ENCODE results near the gene GPM6B. TPM values are rescaled to one million over a fixed set of nuclear protein-coding genes. Genes with fewer than 3 reads are reported as not detected.

The GPM6B gene
- total and polyA plus RNA-seq, 2 of the 4 experiments (the other 2 are of a cell fraction) = 4.2 to 5.9 TPM

DNA sequence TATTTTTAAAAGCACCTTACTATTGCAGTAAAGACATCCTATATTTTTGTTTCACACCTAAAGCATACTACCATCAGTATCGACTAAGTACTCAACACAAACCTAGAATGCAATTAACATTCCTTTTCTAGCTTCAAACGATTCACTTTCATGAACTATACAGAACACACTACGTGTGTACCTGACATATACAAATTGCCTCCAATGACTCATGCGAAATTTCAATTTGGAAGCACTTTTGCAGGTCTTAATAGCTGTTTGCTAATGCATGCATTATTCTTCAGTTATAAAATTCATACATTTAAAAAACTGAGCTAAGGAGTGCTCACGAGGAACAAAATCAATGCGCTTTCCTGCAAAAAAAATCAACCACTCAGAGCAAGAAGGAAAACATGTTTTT lies 19.7 kb upstream of the GPM6B start:
- H3K9ac ChIP-seq (ENCODE audit: low read depth, low read length) = no peak overlapping the region
- 60% methylated on average over 1 of the region's 6 CpGs; no CpG with 5 or more reads in 1 of the 2 experiments for WGBS, 2 experiments (ENCODE audit: extremely low coverage in 2 of 2, insufficient read length in 1 of 2)
- H3K4me2 ChIP-seq (ENCODE audit: low read depth, low read length) = no peak overlapping the region
- H2AFZ ChIP-seq (replicated peaks; ENCODE audit: low read length, poor library complexity) = no peak overlapping the region
- ChIA-PET POLR2A (ENCODE audit: unreplicated experiment) (no interaction called here), CTCF (no interaction called here)
- no peaks in the 10 kb centered on the region for H3K4me1 ChIP-seq (ENCODE audit: control insufficient read depth, insufficient read depth, low read length)
- H3K14ac ChIP-seq (replicated peaks; ENCODE audit: low read depth, low read length) = no peak overlapping the region
- H3K27ac ChIP-seq (ENCODE audit: insufficient read depth, low read length) = no peak overlapping the region
- no peak for DNase-seq
- no peak overlapping the region for H3K23ac ChIP-seq (ENCODE audit: low read depth, low read length)
- H2AK5ac ChIP-seq (ENCODE audit: low read depth, low read length) = no peak overlapping the region
- no peak overlapping the region for H2BK20ac ChIP-seq (ENCODE audit: low read depth, low read length)
- H2BK5ac ChIP-seq (ENCODE audit: low read depth, low read length, poor library complexity, severe bottlenecking) = no peak overlapping the region
- no peak overlapping the region for H4K8ac ChIP-seq (ENCODE audit: low read depth in 2 of 2, low read length in 2 of 2)
- H3K4me3 ChIP-seq (ENCODE audit: insufficient read depth, low read depth, low read length) = no peak overlapping the region
- intact Hi-C loops (cut with micrococcal nuclease) = no loop called here
- H3K79me1 ChIP-seq (ENCODE audit: low read depth in 1 of 2, low read length in 2 of 2) = no peaks in the 10 kb centered on the region
- H4K5ac ChIP-seq (ENCODE audit: low read depth, low read length) = no peak overlapping the region
- H3K4ac ChIP-seq (ENCODE audit: low read depth, low read length) = no peak overlapping the region
- H3K36me3 ChIP-seq (ENCODE audit: control insufficient read depth, insufficient read depth, low read length) = no peaks in the 10 kb centered on the region
- in situ Hi-C loops (cut with MboI; ENCODE audit: low sequenced_read_pairs) = no loop called here
- H3K18ac ChIP-seq (ENCODE audit: low read depth, low read length) = no peak overlapping the region
- H2BK120ac ChIP-seq (ENCODE audit: low read depth, low read length) = no peak overlapping the region
- no peaks in the 10 kb centered on the region for H3K9me1 ChIP-seq (ENCODE audit: insufficient read depth, low read length)
- peaks cover 17% of the 10 kb centered on the region for H3K27me3 ChIP-seq (ENCODE audit: control insufficient read depth, insufficient read depth, low read length)
- no peak overlapping the region for H4K91ac ChIP-seq (ENCODE audit: insufficient read depth, low read depth, low read length)
- H2BK15ac ChIP-seq (ENCODE audit: low read depth, low read length) = no peak overlapping the region
- no peaks in the 10 kb centered on the region for H4K20me1 ChIP-seq (ENCODE audit: insufficient read depth, low read length)
- no peak overlapping the region for H3K56ac ChIP-seq (ENCODE audit: extremely low read depth, insufficient read depth, low read length)
- no peak overlapping the region for H2AK9ac ChIP-seq (replicated peaks; ENCODE audit: low read depth, low read length, poor library complexity)
- TF ChIP-seq RFX5 (IDR thresholded peaks at IDR 0.05; ENCODE audit: low read depth, low read length) (no peak), MAFK (IDR thresholded peaks at IDR 0.05; ENCODE audit: low read depth, low read length) (no peak), CEBPB (IDR thresholded peaks at IDR 0.05; ENCODE audit: low read depth, low read length) (no peak), SMC3 (IDR thresholded peaks at IDR 0.05; ENCODE audit: low read depth, low read length) (no peak), MXI1 (IDR thresholded peaks at IDR 0.05; ENCODE audit: borderline replicate concordance, low read depth, low read length) (no peak)
- TF ChIP-seq, protein P1, sequence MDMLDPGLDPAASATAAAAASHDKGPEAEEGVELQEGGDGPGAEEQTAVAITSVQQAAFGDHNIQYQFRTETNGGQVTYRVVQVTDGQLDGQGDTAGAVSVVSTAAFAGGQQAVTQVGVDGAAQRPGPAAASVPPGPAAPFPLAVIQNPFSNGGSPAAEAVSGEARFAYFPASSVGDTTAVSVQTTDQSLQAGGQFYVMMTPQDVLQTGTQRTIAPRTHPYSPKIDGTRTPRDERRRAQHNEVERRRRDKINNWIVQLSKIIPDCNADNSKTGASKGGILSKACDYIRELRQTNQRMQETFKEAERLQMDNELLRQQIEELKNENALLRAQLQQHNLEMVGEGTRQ (IDR thresholded peaks at IDR 0.05; ENCODE audit: low read depth, low read length) = no peak
- dilution Hi-C loops (cut with HindIII; ENCODE audit: low sequenced_read_pairs, unreplicated experiment) = no loop called here
- no peak for ATAC-seq (ENCODE audit: low read depth)
- H3K9me3 ChIP-seq (ENCODE audit: control insufficient read depth, insufficient read depth, low read length) = no peaks in the 10 kb centered on the region
- no TSS peak for BruUV-seq (replicated peaks)

All from IMR-90 (cell line).